ENCODE data around the gene ASH1L.

- TF ChIP-seq ELF4 (IDR thresholded peaks at IDR 0.05), result no peak
- no peak for TF ChIP-seq BHLHE40 (IDR thresholded peaks at IDR 0.05; ENCODE audit: borderline replicate concordance)
- TF ChIP-seq TARDBP (IDR thresholded peaks at IDR 0.05), result no peak
- TF ChIP-seq ZNF384 (IDR thresholded peaks at IDR 0.05), result no peak
- no peak for TF ChIP-seq SP1 (IDR thresholded peaks at IDR 0.05)
- no peak for TF ChIP-seq SUZ12 (IDR thresholded peaks at IDR 0.05)
- no peak for TF ChIP-seq FOXM1 (IDR thresholded peaks at IDR 0.05; ENCODE audit: borderline replicate concordance)
Measured at GRCh38 chr1:155297384-155297783, 265.2 kb downstream of the ASH1L start.
